GM18858 (cell line): ENCODE measurements around the gene CUL2.

Experiments used
- ATAC-seq: cut with Tn5 transposase; IDR thresholded peaks from one replicate; pipeline ENCODE4 v1.9.1; 2021; ENCODE audit not compliant: unreplicated experiment

The CUL2 gene

DNA sequence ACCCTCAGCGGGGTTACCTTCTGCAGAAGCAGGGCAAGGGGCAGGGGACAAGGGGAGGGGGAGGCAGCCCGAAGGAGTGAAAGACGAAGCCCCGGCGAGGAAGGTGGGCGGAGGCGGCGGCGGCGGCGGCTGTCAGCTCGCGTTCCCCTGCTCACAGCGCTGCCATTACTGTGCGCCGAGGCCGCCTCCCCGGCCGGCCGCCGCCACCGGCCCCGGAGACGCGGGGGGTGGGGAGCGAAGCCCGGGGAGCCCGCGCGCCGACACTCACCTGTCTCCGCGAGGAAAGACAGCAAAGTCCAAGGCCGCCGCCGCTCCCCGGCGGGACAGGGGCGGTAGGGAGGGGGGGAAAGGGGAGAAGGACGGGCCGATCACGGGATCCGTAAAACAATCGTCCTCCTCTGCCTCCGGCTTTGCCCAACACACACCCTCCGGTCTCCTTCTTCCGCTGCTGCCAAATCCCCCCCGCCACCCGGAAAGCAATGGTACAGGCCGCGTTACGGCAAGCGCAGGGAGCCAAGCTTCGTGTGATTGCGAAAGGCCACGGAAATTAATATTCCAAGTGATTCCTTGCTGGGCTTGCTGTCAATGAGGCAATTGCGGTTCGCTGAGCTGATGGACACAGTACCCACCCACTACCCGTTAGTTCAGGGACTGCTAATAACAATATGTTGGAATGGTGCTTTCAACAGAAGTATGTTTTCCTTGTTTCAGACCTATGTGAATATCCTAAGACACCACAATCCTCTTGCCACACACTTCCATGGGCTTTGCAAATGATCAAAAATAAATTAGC is at the start of gene CUL2:
Gene CUL2, minus strand, starts transcription at position 180 of the 793 bp plus-strand sequence. CDS start 19,024 bp downstream, outside the sequence.
- ATAC-seq, result peak; percentile 83

- ATAC-seq, result peak; percentile 60
Observed at GRCh38 chr10:35136263-35136815, 46.2 kb upstream of the CUL2 start.

DNA sequence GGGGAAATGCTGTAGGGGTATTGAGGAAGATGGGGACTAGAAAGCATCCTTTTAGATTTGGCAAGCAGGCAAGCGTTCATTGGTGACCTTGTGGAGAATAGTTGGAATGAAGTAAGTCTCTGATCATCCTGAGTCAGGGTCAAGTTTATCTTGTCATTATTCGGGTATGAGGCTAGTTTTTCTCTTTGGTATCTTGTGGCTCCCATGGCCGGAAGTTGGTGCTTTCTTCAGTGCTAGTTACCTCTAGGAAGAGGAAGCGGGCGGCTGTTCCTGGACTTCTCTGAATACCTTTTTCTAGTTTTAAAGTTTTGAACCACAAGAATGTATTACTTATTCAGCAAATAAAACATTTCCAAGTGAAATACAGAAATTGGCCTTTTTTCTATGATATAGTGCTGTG is 45.7 kb upstream of the CUL2 start:
- no peak for ATAC-seq

DNA sequence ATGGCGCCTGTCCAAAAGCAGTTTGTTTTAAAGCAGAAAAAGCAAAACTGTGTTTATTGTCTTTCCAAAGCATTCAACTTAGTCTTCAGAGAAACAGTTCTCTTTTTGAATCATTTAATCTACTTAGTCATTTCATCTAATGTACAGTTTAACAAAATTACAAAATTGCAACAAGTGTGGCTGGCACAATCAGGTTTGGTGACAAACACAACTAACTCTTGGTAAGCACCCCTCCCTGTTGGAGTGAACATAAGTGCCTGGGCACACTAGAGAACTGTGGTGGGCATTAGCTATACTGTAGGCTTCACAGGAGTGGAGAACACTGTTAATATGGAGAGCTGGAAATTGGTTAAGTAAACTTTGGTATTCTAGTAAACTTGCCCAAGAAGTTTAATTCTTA is 43.4 kb upstream of the CUL2 start:
- ATAC-seq, result no peak

- no peak for ATAC-seq
Observed at GRCh38 chr10:35132727-35133126, 42.6 kb upstream of the CUL2 start.

DNA sequence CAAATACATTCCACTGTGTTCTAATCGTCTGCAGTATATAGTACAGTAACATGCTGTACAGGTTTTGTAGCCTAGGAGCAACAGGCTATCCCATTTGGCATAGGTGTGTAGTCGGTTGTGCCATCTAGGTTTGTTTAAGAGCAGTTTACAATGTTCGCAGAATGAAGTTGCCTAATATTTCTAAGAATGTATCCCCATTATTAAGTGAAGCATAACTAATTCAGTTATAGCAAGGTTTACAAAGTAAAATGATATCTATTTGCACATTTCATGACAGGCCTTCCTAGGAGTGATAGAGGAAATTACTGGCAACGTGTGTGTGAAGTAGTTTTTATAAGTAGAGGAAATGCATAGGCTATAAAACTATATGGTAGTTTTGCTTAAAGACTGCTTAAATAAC is 40.5 kb upstream of the CUL2 start:
- no peak for ATAC-seq

DNA sequence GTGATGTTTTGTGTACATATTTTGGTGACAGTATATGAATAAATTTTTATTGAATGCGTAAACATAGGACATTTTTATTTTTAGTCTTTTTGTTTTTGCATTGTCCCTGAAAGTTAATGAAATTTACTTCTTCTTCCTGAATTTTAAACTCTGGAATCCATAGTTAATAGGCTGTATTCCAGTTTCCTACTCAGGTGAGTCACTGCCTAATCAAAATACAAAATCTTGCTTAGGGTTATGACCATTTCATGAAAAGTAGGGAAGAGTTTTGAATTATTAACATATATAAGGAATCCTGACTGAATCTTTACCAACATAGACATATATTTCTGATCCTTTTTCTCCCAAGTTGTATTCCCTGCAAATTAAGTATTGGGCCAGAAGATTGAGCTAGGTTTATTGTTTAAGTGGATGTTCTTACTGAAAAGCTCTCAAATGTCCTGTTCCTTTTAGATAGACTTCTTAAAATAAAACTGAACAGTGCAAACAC is 39.1 kb upstream of the CUL2 start:
- ATAC-seq, result no peak

- ATAC-seq, result peak; percentile 1
Observed at GRCh38 chr10:35127289-35127891, 37.2 kb upstream of the CUL2 start.

DNA sequence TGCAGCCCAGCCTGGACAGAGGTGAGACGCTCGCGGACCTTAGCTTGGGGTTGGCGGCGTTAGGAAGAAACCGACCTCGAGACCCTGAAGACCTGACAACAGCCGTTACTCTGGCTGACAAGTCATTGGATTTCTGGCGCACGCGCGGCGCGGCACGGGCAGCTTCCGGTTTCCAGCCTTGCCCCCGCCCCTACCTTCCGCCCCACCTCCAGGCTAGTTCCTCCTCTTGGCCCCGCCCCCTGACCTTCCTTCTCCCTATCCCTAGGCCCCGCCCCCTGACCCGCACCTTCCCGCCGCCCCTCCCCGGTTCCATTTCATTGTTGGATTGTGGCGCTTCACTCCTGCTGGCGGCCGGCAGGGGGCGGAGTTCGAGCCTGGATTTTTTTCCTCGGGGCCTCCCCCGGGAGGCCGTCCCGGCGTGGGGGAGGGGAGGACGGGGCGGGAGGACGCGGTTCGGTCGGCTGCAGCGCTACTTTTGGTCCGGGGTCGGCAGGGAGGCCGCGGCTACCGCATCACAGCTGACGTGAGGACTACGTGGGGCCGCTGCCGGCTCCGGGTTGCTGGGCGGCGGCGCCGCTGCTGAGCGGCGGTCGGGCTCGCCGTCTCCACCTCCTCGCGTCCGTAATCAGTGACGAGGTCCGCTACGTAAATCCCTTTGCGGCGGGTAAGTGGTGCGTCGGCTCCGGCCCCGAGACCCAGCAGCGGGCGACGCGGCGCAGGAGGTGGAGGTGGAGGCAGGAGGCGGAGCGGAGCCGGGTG is 36.6 kb upstream of the CUL2 start, which contains the start of gene CREM:
Gene CREM, plus strand, starts transcription at position 317 of the 759 bp plus-strand sequence. CDS start 10,990 bp downstream, outside the sequence.
- ATAC-seq, result peak; percentile 73

- no peak for ATAC-seq
Observed at GRCh38 chr10:35126062-35126529, 36.0 kb upstream of the CUL2 start.

GRCh38 chr10:35124540-35124939 is 34.4 kb upstream of the CUL2 start:
- no peak for ATAC-seq

GRCh38 chr10:35119378-35119777 is 29.2 kb upstream of the CUL2 start:
- ATAC-seq, result no peak

- ATAC-seq, result no peak
Observed at GRCh38 chr10:35112571-35112970, 22.4 kb upstream of the CUL2 start.

GRCh38 chr10:35103882-35104281 is 13.7 kb upstream of the CUL2 start:
- no peak for ATAC-seq

GRCh38 chr10:35097510-35097909 is 7.4 kb upstream of the CUL2 start:
- no peak for ATAC-seq

DNA sequence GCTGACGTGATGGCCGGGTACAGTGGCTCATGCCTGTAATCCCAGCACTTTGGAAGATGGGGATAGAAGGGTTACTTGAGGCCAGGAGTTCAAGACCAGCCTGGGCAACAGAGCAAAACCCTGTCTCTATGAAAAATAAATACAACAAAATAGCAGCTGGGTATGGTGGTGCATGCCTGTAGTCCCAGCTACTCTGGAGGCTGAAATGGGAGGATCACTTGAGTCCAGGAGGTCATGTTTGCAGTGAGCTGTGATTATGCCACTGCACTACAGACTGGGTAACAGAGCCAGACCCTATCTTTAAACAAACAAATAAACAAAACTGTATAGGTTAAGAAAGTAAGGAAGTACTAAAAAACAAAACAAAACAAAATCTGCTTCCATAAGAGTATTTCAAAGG is 6.2 kb upstream of the CUL2 start:
- no peak for ATAC-seq

DNA sequence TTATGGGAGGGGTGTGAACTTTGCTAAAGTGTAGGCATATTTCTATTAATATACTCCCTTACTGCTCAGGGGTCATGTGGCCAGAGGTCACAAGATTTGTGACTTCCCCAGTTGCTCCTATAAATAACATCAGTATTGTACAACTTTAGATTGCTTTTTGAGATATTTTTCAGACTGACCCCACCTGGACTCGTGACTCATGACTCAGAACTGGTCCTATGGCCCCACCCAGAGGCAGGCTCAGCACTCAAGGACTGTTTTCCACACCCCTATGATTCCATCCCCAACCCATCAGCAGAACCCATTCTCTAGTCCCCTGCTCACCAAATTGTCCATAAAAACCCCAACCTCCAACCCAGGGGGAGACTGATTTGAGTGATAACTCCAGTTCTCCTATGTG is 2.7 kb upstream of the CUL2 start:
- ATAC-seq, result no peak

DNA sequence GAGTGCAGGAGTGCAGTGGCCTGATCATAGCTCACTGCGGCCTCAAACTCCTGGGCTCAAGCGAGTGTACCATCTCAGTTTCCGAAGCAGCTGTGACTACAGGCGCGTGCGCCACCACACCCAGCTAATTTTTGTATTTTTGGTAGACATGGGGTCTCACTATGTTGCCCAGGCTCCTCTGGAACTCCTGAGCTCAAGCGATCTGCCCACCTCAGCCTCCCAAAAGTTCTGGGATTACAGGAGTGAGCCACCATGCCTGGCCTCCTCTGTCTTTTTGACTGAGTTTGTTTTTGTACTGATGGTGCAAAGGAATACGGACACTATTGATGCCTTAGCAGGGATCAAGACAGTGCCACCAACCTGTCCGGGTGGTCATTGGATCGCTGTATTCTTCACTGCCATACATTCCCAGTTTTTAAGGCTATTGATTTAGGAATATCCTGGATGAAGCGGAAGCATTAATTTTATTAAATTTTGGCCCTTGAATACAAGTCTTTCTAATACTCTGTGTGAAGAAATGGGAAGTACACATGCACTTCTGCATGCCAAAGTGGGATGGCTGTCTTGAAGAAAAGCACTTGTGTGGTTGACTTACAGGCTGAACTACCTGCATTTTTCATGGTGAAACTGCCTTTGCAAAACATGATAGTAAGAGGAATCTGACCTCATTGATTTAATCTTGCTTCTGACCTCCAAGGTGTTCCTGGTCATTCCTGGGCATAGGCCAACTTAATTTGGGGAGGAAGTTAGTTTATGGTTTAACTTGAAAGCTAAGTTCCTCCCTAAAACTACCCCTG is 2.1 kb upstream of the CUL2 start:
- ATAC-seq, result no peak

GRCh38 chr10:35089611-35090161 is 455 bp downstream of the CUL2 start:
- no peak for ATAC-seq

DNA sequence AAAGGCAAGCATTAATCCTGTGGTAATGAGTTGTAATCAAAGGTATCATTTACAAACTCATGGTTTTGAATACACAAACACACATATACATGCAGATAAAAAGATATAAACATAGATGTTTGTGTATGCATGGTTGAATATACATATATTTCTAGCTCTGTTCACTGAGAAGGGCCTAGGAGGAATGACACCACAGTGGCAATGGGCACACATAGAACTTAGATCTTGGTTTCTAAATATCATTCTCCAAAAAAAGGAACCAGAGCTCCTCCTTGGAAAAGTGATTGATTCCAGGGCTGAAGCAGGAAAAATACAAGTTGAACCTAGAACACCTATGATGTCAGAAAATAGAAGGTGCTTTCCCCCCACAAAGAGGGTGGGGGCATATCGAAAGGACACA is 6.9 kb downstream of the CUL2 start:
- ATAC-seq, result no peak
